Fibroblast of lung (primary cell): Measurements from ENCODE around the gene GBA3. TPM values are rescaled to one million over a fixed set of nuclear protein-coding genes. Genes with fewer than 3 reads are reported as not detected.

ENCODE experiments used
- DNase-seq, 2 donors: peaks; one replicate each; pipeline versions ENCODE4 v3.0.0 to v3.0.0-alpha.2; 2010; ENCODE audit warnings: low read depth in 2 of 2
- H2AFZ ChIP-seq: 2 replicates; pipeline ENCODE4 v1.5.1; 2012; ENCODE audit warnings: low read length, control low read depth, inconsistent platforms
- H3K27ac ChIP-seq: 2 replicates; pipeline ENCODE4 v1.5.1; 2011; ENCODE audit warnings: low read length, control low read depth; ENCODE audit not compliant: insufficient read depth
- H3K27me3 ChIP-seq: 2 replicates; pipeline ENCODE4 v1.5.1; 2011; ENCODE audit warnings: mild to moderate bottlenecking, low read length; ENCODE audit not compliant: control insufficient read depth, insufficient read depth
- H3K36me3 ChIP-seq: 2 replicates; pipeline ENCODE4 v1.5.1; 2011; ENCODE audit warnings: low read length; ENCODE audit not compliant: control insufficient read depth, insufficient read depth
- H3K4me1 ChIP-seq: 2 replicates; pipeline ENCODE4 v1.5.1; 2011; ENCODE audit warnings: low read length; ENCODE audit not compliant: control insufficient read depth, insufficient read depth; ENCODE audit errors: extremely low read depth
- H3K4me2 ChIP-seq: 2 replicates; pipeline ENCODE4 v1.5.1; 2011; ENCODE audit warnings: low read length, control low read depth; ENCODE audit not compliant: insufficient read depth; ENCODE audit errors: extremely low read depth
- H3K4me3 ChIP-seq, 4 experiments: fragments of 200-600 bp in 1 of 4; sonication (generic) in 1 of 4; replicated peaks in 1 of 4; 2 replicates each; pipeline ENCODE4 v1.5.1; 2011 to 2016; ENCODE audit warnings: low read length in 4 of 4, low read depth in 3 of 4, mild to moderate bottlenecking in 3 of 4, control low read depth in 2 of 4, inconsistent platforms in 1 of 4, mixed read lengths in 1 of 4; ENCODE audit not compliant: insufficient read depth in 1 of 4; ENCODE audit errors: control extremely low read depth in 1 of 4
- H3K79me2 ChIP-seq: 2 replicates; pipeline ENCODE4 v1.5.1; 2012; ENCODE audit warnings: mild to moderate bottlenecking, low read length, inconsistent platforms; ENCODE audit not compliant: control insufficient read depth, insufficient read depth
- H3K9ac ChIP-seq: 2 replicates; pipeline ENCODE4 v1.5.1; 2011; ENCODE audit warnings: mild to moderate bottlenecking, low read length, control low read depth; ENCODE audit not compliant: insufficient read depth
- H3K9me3 ChIP-seq: 2 replicates; pipeline ENCODE4 v1.5.1; 2012; ENCODE audit warnings: low read depth, low read length; ENCODE audit not compliant: control insufficient read depth, insufficient read depth
- H4K20me1 ChIP-seq: 2 replicates; pipeline ENCODE4 v1.5.1; 2011; ENCODE audit warnings: low read length; ENCODE audit not compliant: control insufficient read depth, insufficient read depth; ENCODE audit errors: extremely low read depth
- EZH2 ChIP-seq: IDR thresholded peaks from 2 replicates; pipeline ENCODE4 v1.5.1; 2012; ENCODE audit warnings: low read length, control low read depth, mild to moderate bottlenecking; ENCODE audit errors: missing control alignments
- polyA minus RNA-seq: library from RNA; depleted of rRNA, polyadenylated mRNA; stranded (reverse); fragments of >200 nt; gene quantifications from 2 replicates; pipeline ENCODE4 v1.2.3, GENCODE V29; 2011; ENCODE audit warnings: low replicate concordance
- polyA plus RNA-seq, 2 donors: library from polyadenylated mRNA; depleted of rRNA in 1 of 2; stranded (reverse) in 1 of 2; unstranded in 1 of 2; fragments of >200 nt; gene quantifications; 2 replicates each; pipeline ENCODE4 v1.2.1, GENCODE V29; 2011 to 2012; ENCODE audit warnings: missing spikeins in 1 of 2
- total RNA-seq: library from RNA; depleted of rRNA; stranded (reverse); fragments of >200 nt; gene quantifications from 2 replicates; pipeline ENCODE4 v1.2.1, GENCODE V29; 2014
- TF ChIP-seq, protein P1 (sequence below), 2 donors: IDR thresholded peaks in 1 of 2; conservative IDR thresholded peaks in 1 of 2; 1 replicate in 1 of 2; 2 replicates in 1 of 2; pipeline ENCODE4 v1.5.1; 2011 to 2012; ENCODE audit warnings: low read length in 2 of 2, control low read depth in 1 of 2, inconsistent platforms in 1 of 2, low read depth in 1 of 2, mild to moderate bottlenecking in 1 of 2

GBA3 gene
- total RNA-seq (under 0.01 TPM in 1 of 2 replicates, not detected in the other), polyA plus RNA-seq (not detected in 2 replicates), polyA minus RNA-seq (not detected in 2 replicates)
- polyA plus RNA-seq (2012): not detected in 2 replicates

DNA sequence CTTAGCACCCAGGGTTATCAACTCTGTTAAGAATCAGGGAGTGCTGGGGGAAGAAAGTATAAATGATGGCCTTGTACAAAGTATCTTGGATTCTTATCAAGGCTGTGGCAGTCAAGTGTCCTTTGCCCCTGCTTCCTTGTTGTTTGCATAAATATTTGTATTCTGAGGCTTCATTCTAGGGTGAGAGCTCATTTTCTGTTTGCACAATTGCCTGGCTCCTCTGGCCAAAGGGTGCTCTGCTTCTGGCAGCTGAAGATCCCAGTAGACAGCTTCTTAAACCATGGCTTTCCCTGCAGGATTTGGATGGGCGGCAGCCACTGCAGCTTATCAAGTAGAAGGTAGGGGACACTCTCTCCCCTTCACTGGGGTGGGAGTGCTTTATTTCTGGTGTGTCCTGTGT, at the start of gene GBA3:
Gene GBA3, plus strand, starts transcription at position 202 of the 400 bp plus-strand sequence.
- Histone ChIP-seq H3K9ac (no peak within 1 kb of the TSS), H3K79me2 (no peaks in the 10 kb centered on the region), H3K27me3 (no peaks in the 10 kb centered on the region), H2AFZ (no peak within 1 kb of the TSS), H4K20me1 (no peaks in the 10 kb centered on the region), H3K27ac (no peak within 1 kb of the TSS), H3K4me1 (no peaks in the 10 kb centered on the region), H3K9me3 (no peaks in the 10 kb centered on the region), H3K36me3 (no peaks in the 10 kb centered on the region), H3K4me3 (no peak within 1 kb of the TSS), H3K4me2 (no peak within 1 kb of the TSS)
- TF ChIP-seq, protein P1, sequence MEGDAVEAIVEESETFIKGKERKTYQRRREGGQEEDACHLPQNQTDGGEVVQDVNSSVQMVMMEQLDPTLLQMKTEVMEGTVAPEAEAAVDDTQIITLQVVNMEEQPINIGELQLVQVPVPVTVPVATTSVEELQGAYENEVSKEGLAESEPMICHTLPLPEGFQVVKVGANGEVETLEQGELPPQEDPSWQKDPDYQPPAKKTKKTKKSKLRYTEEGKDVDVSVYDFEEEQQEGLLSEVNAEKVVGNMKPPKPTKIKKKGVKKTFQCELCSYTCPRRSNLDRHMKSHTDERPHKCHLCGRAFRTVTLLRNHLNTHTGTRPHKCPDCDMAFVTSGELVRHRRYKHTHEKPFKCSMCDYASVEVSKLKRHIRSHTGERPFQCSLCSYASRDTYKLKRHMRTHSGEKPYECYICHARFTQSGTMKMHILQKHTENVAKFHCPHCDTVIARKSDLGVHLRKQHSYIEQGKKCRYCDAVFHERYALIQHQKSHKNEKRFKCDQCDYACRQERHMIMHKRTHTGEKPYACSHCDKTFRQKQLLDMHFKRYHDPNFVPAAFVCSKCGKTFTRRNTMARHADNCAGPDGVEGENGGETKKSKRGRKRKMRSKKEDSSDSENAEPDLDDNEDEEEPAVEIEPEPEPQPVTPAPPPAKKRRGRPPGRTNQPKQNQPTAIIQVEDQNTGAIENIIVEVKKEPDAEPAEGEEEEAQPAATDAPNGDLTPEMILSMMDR (conservative IDR thresholded peaks at IDR 0.05 in 1 of 2, IDR thresholded peaks at IDR 0.05 in 1 of 2; ENCODE audit: low read depth in 1 of 2, low read length in 2 of 2): no peak
- no peak for TF ChIP-seq EZH2
- DNase-seq: no peak

GRCh38 chr4:22643952-22644351, 48.8 kb upstream of the GBA3 start:
- Histone ChIP-seq H3K27ac (no peak overlapping the region), H3K4me2 (no peak overlapping the region), H3K36me3 (no peaks in the 10 kb centered on the region), H3K27me3 (no peaks in the 10 kb centered on the region), H3K9me3 (no peaks in the 10 kb centered on the region), H3K4me1 (no peaks in the 10 kb centered on the region), H3K4me3 (no peak overlapping the region), H3K9ac (no peak overlapping the region), H2AFZ (no peak overlapping the region), H3K79me2 (no peaks in the 10 kb centered on the region), H4K20me1 (no peaks in the 10 kb centered on the region)
- DNase-seq: no peak
- TF ChIP-seq EZH2: no peak
- TF ChIP-seq, protein P1 (conservative IDR thresholded peaks at IDR 0.05 in 1 of 2, IDR thresholded peaks at IDR 0.05 in 1 of 2; ENCODE audit: low read depth in 1 of 2, low read length in 2 of 2): no peak

DNA sequence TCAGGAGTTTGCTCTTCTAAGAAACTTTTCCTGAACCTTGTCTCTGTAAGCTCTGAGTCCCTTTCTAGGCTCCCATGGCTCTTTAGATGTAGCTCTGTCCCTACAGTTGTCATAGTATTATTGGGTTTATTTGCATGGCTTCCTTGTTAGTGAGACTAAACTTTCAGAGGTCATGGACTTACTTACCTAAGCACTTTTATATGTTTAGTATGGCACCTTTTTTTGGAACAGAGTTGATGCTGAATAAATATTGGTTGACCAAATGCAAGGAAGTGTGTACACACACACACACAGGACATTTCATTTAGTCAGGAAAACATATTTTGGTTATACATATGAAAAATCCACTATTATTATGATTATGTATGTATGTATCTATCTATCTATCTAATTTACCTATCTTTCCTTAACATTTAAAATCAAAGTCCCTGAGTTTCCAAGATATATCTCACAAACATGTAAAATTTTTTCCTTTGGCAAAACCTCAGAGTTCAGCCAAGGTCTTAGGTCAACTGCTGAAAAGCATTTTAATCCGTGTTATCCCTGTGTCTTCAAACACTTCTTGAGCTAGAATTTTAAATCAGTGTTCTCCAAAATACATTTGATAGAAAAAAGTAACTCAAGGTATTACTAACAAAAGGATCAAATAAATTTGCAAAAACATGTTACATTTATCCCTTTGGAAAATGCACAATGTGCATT, 47.1 kb upstream of the GBA3 start:
- H3K79me2 ChIP-seq: no peaks in the 10 kb centered on the region
- H3K27ac ChIP-seq: no peak overlapping the region
- H3K27me3 ChIP-seq: no peaks in the 10 kb centered on the region
- no peak overlapping the region for H3K4me2 ChIP-seq
- no peak overlapping the region for H3K9ac ChIP-seq
- no peaks in the 10 kb centered on the region for H3K9me3 ChIP-seq
- H2AFZ ChIP-seq: no peak overlapping the region
- H3K4me3 ChIP-seq: no peak overlapping the region
- H4K20me1 ChIP-seq: no peaks in the 10 kb centered on the region
- no peaks in the 10 kb centered on the region for H3K4me1 ChIP-seq
- TF ChIP-seq, protein P1 (conservative IDR thresholded peaks at IDR 0.05 in 1 of 2, IDR thresholded peaks at IDR 0.05 in 1 of 2; ENCODE audit: low read depth in 1 of 2, low read length in 2 of 2): no peak
- TF ChIP-seq EZH2: no peak
- no peaks in the 10 kb centered on the region for H3K36me3 ChIP-seq
- DNase-seq: no peak
